Stomach (tissue), 9 donors: Measurements from ENCODE around the gene STAT6. TPM values are rescaled to one million over a fixed set of nuclear protein-coding genes. Genes with fewer than 3 reads are reported as not detected.

Experiments used
- DNase-seq, 2 donors: peaks; one replicate each; pipeline versions ENCODE4 v3.0.0 to v3.0.0-alpha.2; 2013 to 2019
- H3K27ac ChIP-seq, 5 donors: fragments of 200-600 bp in 4 of 5; sonication (generic) in 4 of 5; one replicate each; pipeline ENCODE4 v1.5.1; 2013 to 2019; ENCODE audit warnings: mild to moderate bottlenecking in 1 of 5, moderate library complexity in 1 of 5
- H3K27me3 ChIP-seq, 3 donors: fragments of 200-600 bp; sonication (generic); one replicate each; pipeline ENCODE4 v1.5.1; 2017 to 2019; ENCODE audit warnings: mixed run types in 1 of 3
- H3K36me3 ChIP-seq, 4 donors: fragments of 200-600 bp; sonication (generic); 1 replicate in 3 of 4; 2 replicates in 1 of 4; pipeline ENCODE4 v1.5.1; 2016 to 2019
- H3K4me1 ChIP-seq, 4 donors: fragments of 200-600 bp; sonication (generic); one replicate each; pipeline ENCODE4 v1.5.1; 2016 to 2019
- H3K4me3 ChIP-seq, 4 donors: fragments of 200-600 bp; sonication (generic) in 3 of 4; one replicate each; pipeline ENCODE4 v1.5.1; 2016 to 2019; ENCODE audit warnings: mild to moderate bottlenecking in 1 of 4
- H3K9me3 ChIP-seq, 4 donors: fragments of 200-600 bp; sonication (generic); one replicate each; pipeline ENCODE4 v1.5.1; 2016 to 2019
- CTCF ChIP-seq, 7 experiments: fragments of 450-650 bp in 4 of 7; fragments of 200-600 bp in 3 of 7; sonication (generic) in 3 of 7; IDR thresholded peaks; one replicate each; pipeline ENCODE4 v1.5.1; 2016 to 2019; ENCODE audit warnings: antibody characterized with exemption in 7 of 7, control low read depth in 2 of 7, mild to moderate bottlenecking in 1 of 7
- EP300 ChIP-seq: sonication (generic); formaldehyde crosslinking; IDR thresholded peaks from one replicate; pipeline ENCODE4 v1.6.1; 2017; ENCODE audit warnings: antibody characterized with exemption
- POLR2A ChIP-seq, 4 donors: fragments of 450-650 bp; IDR thresholded peaks; one replicate each; pipeline ENCODE4 v1.6.1; 2016; ENCODE audit warnings: antibody characterized with exemption in 4 of 4, control low read depth in 2 of 4, mild to moderate bottlenecking in 1 of 4, moderate library complexity in 1 of 4
- POLR2AphosphoS5 ChIP-seq, 3 donors: sonication (generic); formaldehyde crosslinking; IDR thresholded peaks; one replicate each; pipeline ENCODE4 v1.6.1; 2016; ENCODE audit warnings: antibody characterized with exemption in 3 of 3
- WGBS, 5 donors: extraction: QIAGEN DNeasy Blood & Tissue Kit in 3 of 5; methylation state at CpG; one replicate each; pipeline versions ENCODE4 v1.1.5 to v1.1.7; 2013 to 2018; 5-methylcytosine and 5-hydroxymethylcytosine counted together
- intact Hi-C: fragments of 100-400 bp; cut with DNase I; formaldehyde crosslinking; loops from one replicate; pipeline ENCODE4 v1.15.1; 2023; ENCODE audit warnings: low total_unique reads
- polyA plus RNA-seq, 3 donors: library from polyadenylated mRNA; stranded (reverse); fragments of 200-250 nt; gene quantifications; one replicate each; pipeline ENCODE4 v1.2.3, GENCODE V29; 2013
- total RNA-seq, 5 donors: library from RNA; depleted of rRNA; stranded (reverse); fragments of >200 nt; gene quantifications; one replicate each; pipeline versions ENCODE4 v1.1.0 to v1.2.3, GENCODE V29; 2014 to 2016
- donor health status: healthy with polysubstance abuse.
- donor health status: Bipolar disorder and iron deficiency.
- donor health status: healthy.

Gene STAT6
- total and polyA plus RNA-seq, 8 donors: 81.9 to 477 (median 178) TPM

GRCh38 chr12:57101892-57102695 lies 9.1 kb downstream of the STAT6 start:
- H3K4me1 ChIP-seq: peaks cover 9 to 62% (median 20%) of the 10 kb centered on the region in 4 donors
- peaks cover 68 to 94% (median 91%) of the 10 kb centered on the region in 4 donors for H3K36me3 ChIP-seq
- TF ChIP-seq POLR2AphosphoS5 (IDR thresholded peaks at IDR 0.05): peak in 1 of 3 donors; percentile 59
- no peak for TF ChIP-seq POLR2A (IDR thresholded peaks at IDR 0.05)
- no peak overlapping the region for H3K4me3 ChIP-seq
- peak; percentile 58 to 73 for DNase-seq
- H3K9me3 ChIP-seq: no peaks in the 10 kb centered on the region
- WGBS, 5 donors: 54 to 63% (median 60%) methylated on average over 14 to 15 of the region's 15 CpGs
- no peaks in the 10 kb centered on the region for H3K27me3 ChIP-seq
- H3K27ac ChIP-seq: peak overlapping the region; percentile 43 to 76 (median 64)
- intact Hi-C loops: no loop called here

GRCh38 chr12:57099766-57100165 lies 11.4 kb downstream of the STAT6 start:
- no peaks in the 10 kb centered on the region for H3K27me3 ChIP-seq
- TF ChIP-seq POLR2A (IDR thresholded peaks at IDR 0.05): no peak
- TF ChIP-seq EP300: no peak
- no peak for TF ChIP-seq CTCF (IDR thresholded peaks at IDR 0.05)
- no peak for TF ChIP-seq POLR2AphosphoS5 (IDR thresholded peaks at IDR 0.05)
- no peaks in the 10 kb centered on the region for H3K9me3 ChIP-seq
- peaks cover 60 to 94% (median 91%) of the 10 kb centered on the region in 4 donors for H3K36me3 ChIP-seq
- DNase-seq: no peak
- H3K4me3 ChIP-seq: no peak overlapping the region
- intact Hi-C loops: no loop called here
- peak overlapping the region in 2 of 5 donors; percentile 41 to 50 for H3K27ac ChIP-seq
- peaks cover 9 to 69% (median 19%) of the 10 kb centered on the region in 4 donors for H3K4me1 ChIP-seq
- 68 to 79% (median 77%) methylated on average over 12 of the region's 12 CpGs for WGBS, 5 donors

GRCh38 chr12:57099047-57099714 lies 12.0 kb downstream of the STAT6 start:
- Histone ChIP-seq H3K4me3 (no peak overlapping the region), H3K27me3 (no peaks in the 10 kb centered on the region), H3K4me1 (peaks cover 14 to 69% (median 25%) of the 10 kb centered on the region in 4 donors), H3K9me3 (no peaks in the 10 kb centered on the region), H3K27ac (peak overlapping the region in 3 of 5 donors; percentile 10 to 50 (median 21)), H3K36me3 (peaks cover 58 to 94% (median 90%) of the 10 kb centered on the region in 4 donors)
- TF ChIP-seq POLR2AphosphoS5 (IDR thresholded peaks at IDR 0.05) (no peak), POLR2A (IDR thresholded peaks at IDR 0.05) (no peak)
- no peak for DNase-seq
- intact Hi-C loops: no loop called here
- WGBS, 5 donors: 68 to 83% (median 79%) methylated on average over 11 of the region's 11 CpGs

- Histone ChIP-seq H3K27ac (peak overlapping the region in 2 of 5 donors; percentile 10 to 21), H3K36me3 (peaks cover 53 to 90% (median 86%) of the 10 kb centered on the region in 4 donors), H3K27me3 (no peaks in the 10 kb centered on the region), H3K4me3 (no peak overlapping the region), H3K4me1 (peaks cover 20 to 73% (median 31%) of the 10 kb centered on the region in 4 donors), H3K9me3 (no peaks in the 10 kb centered on the region)
- TF ChIP-seq CTCF (IDR thresholded peaks at IDR 0.05): no peak
- TF ChIP-seq POLR2A (IDR thresholded peaks at IDR 0.05): no peak
- no peak for TF ChIP-seq POLR2AphosphoS5 (IDR thresholded peaks at IDR 0.05)
- no peak for TF ChIP-seq EP300
- 80 to 96% (median 90%) methylated on average over 1 of the region's 1 CpG for WGBS, 5 donors
- no peak for DNase-seq
- intact Hi-C loops: no loop called here
Measured at GRCh38 chr12:57098546-57098945, 12.6 kb downstream of the STAT6 start.

- TF ChIP-seq CTCF (IDR thresholded peaks at IDR 0.05) (no peak), EP300 (no peak), POLR2AphosphoS5 (IDR thresholded peaks at IDR 0.05) (no peak), POLR2A (IDR thresholded peaks at IDR 0.05) (no peak)
- no peak overlapping the region for H3K4me3 ChIP-seq
- no peak for DNase-seq
- 85 to 92% (median 90%) methylated on average over 8 of the region's 8 CpGs for WGBS, 5 donors
- no peaks in the 10 kb centered on the region for H3K9me3 ChIP-seq
- peak overlapping the region in 1 of 5 donors; percentile 98 for H3K27ac ChIP-seq
- intact Hi-C loops: no loop called here
- no peaks in the 10 kb centered on the region for H3K27me3 ChIP-seq
- peaks cover 30 to 76% (median 40%) of the 10 kb centered on the region in 4 donors for H3K4me1 ChIP-seq
- peaks cover 59 to 93% (median 87%) of the 10 kb centered on the region in 4 donors for H3K36me3 ChIP-seq
Measured at GRCh38 chr12:57097554-57097835, 13.7 kb downstream of the STAT6 start.
